Gastroesophageal sphincter (tissue), 4 donors: ENCODE measurements around the gene FAM83G. TPM values are rescaled to one million over a fixed set of nuclear protein-coding genes. Genes with fewer than 3 reads are reported as not detected.
"Not testable (repeated sequence)": the region's sequence is repeated elsewhere in the genome, so short reads cannot be mapped to it uniquely, and the experiment has no call there.

Source experiments
- ATAC-seq: fragments of 150-250 bp; one replicate; pipeline ENCODE4 v1.9.1; 2016; ENCODE audit warnings: mild to moderate bottlenecking, moderate library complexity
- H3K27ac ChIP-seq, 4 donors: fragments of 200-600 bp; sonication (generic) in 3 of 4; 1 replicate in 3 of 4; 2 replicates in 1 of 4; pipeline ENCODE4 v1.5.1; 2016 to 2019
- H3K27me3 ChIP-seq: fragments of 200-600 bp; sonication (generic); one replicate; pipeline ENCODE4 v1.5.1; 2019
- H3K36me3 ChIP-seq, 2 donors: fragments of 200-600 bp; sonication (generic); one replicate each; pipeline ENCODE4 v1.5.1; 2019; ENCODE audit warnings: control low read depth in 1 of 2
- H3K4me1 ChIP-seq, 3 donors: fragments of 200-600 bp; sonication (generic); 1 replicate in 2 of 3; 2 replicates in 1 of 3; pipeline ENCODE4 v1.5.1; 2016 to 2019; ENCODE audit warnings: control low read depth in 2 of 3
- H3K4me3 ChIP-seq, 2 donors: fragments of 200-600 bp; sonication (generic); one replicate each; pipeline ENCODE4 v1.5.1; 2019; ENCODE audit warnings: mild to moderate bottlenecking in 1 of 2, moderate library complexity in 1 of 2
- H3K9me3 ChIP-seq, 3 donors: fragments of 200-600 bp; sonication (generic); one replicate each; pipeline ENCODE4 v1.5.1; 2017 to 2019; ENCODE audit warnings: control low read depth in 2 of 3
- CTCF ChIP-seq, 4 experiments: fragments of 200-600 bp in 2 of 4; fragments of 450-650 bp in 2 of 4; sonication (generic) in 1 of 4; IDR thresholded peaks; one replicate each; pipeline ENCODE4 v1.5.1; 2017 to 2019; ENCODE audit warnings: antibody characterized with exemption in 4 of 4, mild to moderate bottlenecking in 2 of 4, moderate library complexity in 2 of 4
- EP300 ChIP-seq: sonication (generic); formaldehyde crosslinking; IDR thresholded peaks from one replicate; pipeline ENCODE4 v1.6.1; 2017; ENCODE audit warnings: antibody characterized with exemption, mild to moderate bottlenecking
- POLR2A ChIP-seq, 2 donors: fragments of 450-650 bp; IDR thresholded peaks; one replicate each; pipeline ENCODE4 v1.6.1; 2017; ENCODE audit warnings: antibody characterized with exemption in 2 of 2, mild to moderate bottlenecking in 2 of 2, moderate library complexity in 1 of 2
- POLR2AphosphoS5 ChIP-seq: sonication (generic); formaldehyde crosslinking; IDR thresholded peaks from one replicate; pipeline ENCODE4 v1.6.1; 2017; ENCODE audit warnings: antibody characterized with exemption
- WGBS, 2 donors: methylation state at CpG; one replicate each; pipeline ENCODE4 v1.1.5; 2018; ENCODE audit warnings: low coverage in 1 of 2; 5-methylcytosine and 5-hydroxymethylcytosine counted together
- total RNA-seq, 4 donors: library from RNA; depleted of rRNA; stranded (reverse); fragments of >200 nt; gene quantifications; one replicate each; pipeline ENCODE4 v1.1.0, GENCODE V29; 2016

Gene FAM83G
- total RNA-seq, 4 donors from 2014 or later = 6.7 to 17.9 (median 11.7) TPM

DNA sequence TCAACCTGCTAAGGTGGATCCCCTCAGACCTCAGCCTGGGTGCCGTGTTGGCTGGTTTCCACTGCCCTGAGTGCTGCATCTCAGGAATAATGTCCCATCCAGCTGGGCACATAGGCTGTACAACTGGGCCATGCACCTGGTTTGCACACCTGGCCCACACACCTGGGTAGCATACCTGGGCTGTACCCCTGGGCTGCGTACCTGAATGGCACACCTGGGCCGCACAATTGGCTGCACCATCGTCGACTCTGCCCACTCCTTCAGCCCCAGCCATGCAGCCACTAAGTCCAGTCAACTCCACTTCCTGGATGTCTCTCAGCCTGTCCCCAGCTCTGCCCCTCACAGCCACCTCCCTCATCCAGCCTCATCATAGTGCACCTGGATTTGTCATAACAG is 44.7 kb downstream of the FAM83G start:
- H3K27ac ChIP-seq = no peak overlapping the region
- no peak for ATAC-seq
- no peaks in the 10 kb centered on the region for H3K9me3 ChIP-seq
- H3K4me1 ChIP-seq = peaks cover 0 to 17% (median 5%) of the 10 kb centered on the region in 3 donors
- TF ChIP-seq POLR2A (IDR thresholded peaks at IDR 0.05) (no peak), EP300 (no peak), POLR2AphosphoS5 (no peak), CTCF (IDR thresholded peaks at IDR 0.05) (no peak)
- no CpG with 5 or more reads among the region's 5 CpGs for WGBS, 2 donors
- no peaks in the 10 kb centered on the region for H3K27me3 ChIP-seq
- no peak overlapping the region for H3K4me3 ChIP-seq
- H3K36me3 ChIP-seq = no peaks in the 10 kb centered on the region

- no peak for ATAC-seq
- Histone ChIP-seq H3K4me3 (no peak overlapping the region), H3K4me1 (peaks cover 0 to 17% (median 5%) of the 10 kb centered on the region in 3 donors), H3K27ac (no peak overlapping the region), H3K9me3 (no peaks in the 10 kb centered on the region), H3K27me3 (no peaks in the 10 kb centered on the region), H3K36me3 (no peaks in the 10 kb centered on the region)
- no peak for TF ChIP-seq POLR2AphosphoS5
- no peak for TF ChIP-seq POLR2A (IDR thresholded peaks at IDR 0.05)
- TF ChIP-seq CTCF (IDR thresholded peaks at IDR 0.05) = no peak
- TF ChIP-seq EP300 = no peak
- WGBS, 2 donors = no CpG with 5 or more reads among the region's 22 CpGs
Observed at GRCh38 chr17:18959071-18959844, 45.3 kb downstream of the FAM83G start.

- H3K4me3 ChIP-seq = no peak overlapping the region
- TF ChIP-seq POLR2A (IDR thresholded peaks at IDR 0.05) (no peak), POLR2AphosphoS5 (no peak), EP300 (no peak), CTCF (IDR thresholded peaks at IDR 0.05) (no peak)
- H3K36me3 ChIP-seq = no peaks in the 10 kb centered on the region
- no peak overlapping the region for H3K27ac ChIP-seq
- no peak for ATAC-seq
- 80 to 100% methylated on average over 1 to 3 of the region's 11 CpGs for WGBS, 2 donors
- H3K27me3 ChIP-seq = no peaks in the 10 kb centered on the region
- H3K4me1 ChIP-seq = peaks cover 0 to 17% (median 5%) of the 10 kb centered on the region in 3 donors
- H3K9me3 ChIP-seq = no peaks in the 10 kb centered on the region
Observed at GRCh38 chr17:18958611-18959010, 46.0 kb downstream of the FAM83G start.

DNA sequence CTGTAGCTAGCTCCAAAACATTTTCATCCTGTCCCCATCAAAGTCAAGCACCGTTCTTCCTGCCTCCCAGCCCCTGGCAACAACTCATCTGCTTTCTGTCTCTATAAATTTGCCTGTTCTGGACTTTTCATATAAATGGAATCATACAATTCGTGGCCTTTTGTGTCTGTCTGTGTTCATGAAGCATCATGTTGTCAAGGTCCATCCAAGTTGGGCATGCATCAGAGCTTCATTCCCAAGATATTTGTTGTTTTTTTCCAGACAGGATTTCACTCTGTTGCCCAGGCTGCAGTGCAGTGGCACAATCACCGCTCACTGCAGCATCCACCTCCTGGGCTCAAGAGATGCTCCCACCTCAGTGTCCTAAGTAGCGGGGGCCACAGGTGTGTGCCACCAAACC is 46.7 kb downstream of the FAM83G start:
- no peaks in the 10 kb centered on the region for H3K9me3 ChIP-seq
- ATAC-seq = no peak
- H3K27me3 ChIP-seq = no peaks in the 10 kb centered on the region
- 72 to 88% methylated on average over 3 to 4 of the region's 4 CpGs for WGBS, 2 donors
- TF ChIP-seq CTCF (IDR thresholded peaks at IDR 0.05) (no peak), EP300 (no peak), POLR2AphosphoS5 (no peak), POLR2A (IDR thresholded peaks at IDR 0.05) (no peak)
- no peak overlapping the region for H3K27ac ChIP-seq
- no peaks in the 10 kb centered on the region for H3K36me3 ChIP-seq
- H3K4me1 ChIP-seq = peaks cover 0 to 17% (median 5%) of the 10 kb centered on the region in 3 donors
- H3K4me3 ChIP-seq = no peak overlapping the region

DNA sequence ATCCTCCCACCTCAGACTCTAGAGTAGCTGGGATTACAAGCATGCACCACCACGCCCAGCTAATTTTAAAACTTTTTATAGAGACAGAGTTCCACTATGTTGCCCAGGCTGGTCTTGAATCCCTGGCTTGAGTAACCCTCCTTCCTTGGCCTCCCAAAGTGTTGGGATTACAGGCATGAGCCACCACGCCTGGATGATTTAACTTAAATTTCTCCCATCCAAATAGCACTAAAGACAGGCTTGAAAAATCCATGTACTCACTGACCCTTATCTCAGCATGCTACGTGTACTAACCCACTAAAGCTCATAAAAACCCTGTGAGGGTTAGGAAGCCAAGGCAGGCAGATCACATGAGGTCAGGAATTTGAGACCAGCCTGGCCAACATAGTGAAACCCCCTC is 48.0 kb downstream of the FAM83G start:
- no peaks in the 10 kb centered on the region for H3K9me3 ChIP-seq
- no peak overlapping the region for H3K4me3 ChIP-seq
- peaks cover 0 to 11% (median 5%) of the 10 kb centered on the region in 3 donors for H3K4me1 ChIP-seq
- ATAC-seq = no peak
- no peaks in the 10 kb centered on the region for H3K27me3 ChIP-seq
- TF ChIP-seq CTCF (IDR thresholded peaks at IDR 0.05) (no peak), POLR2A (IDR thresholded peaks at IDR 0.05) (no peak), EP300 (no peak), POLR2AphosphoS5 (no peak)
- WGBS, 2 donors = 96 to 100% methylated on average over 2 to 3 of the region's 3 CpGs
- no peak overlapping the region for H3K27ac ChIP-seq
- H3K36me3 ChIP-seq = no peaks in the 10 kb centered on the region

DNA sequence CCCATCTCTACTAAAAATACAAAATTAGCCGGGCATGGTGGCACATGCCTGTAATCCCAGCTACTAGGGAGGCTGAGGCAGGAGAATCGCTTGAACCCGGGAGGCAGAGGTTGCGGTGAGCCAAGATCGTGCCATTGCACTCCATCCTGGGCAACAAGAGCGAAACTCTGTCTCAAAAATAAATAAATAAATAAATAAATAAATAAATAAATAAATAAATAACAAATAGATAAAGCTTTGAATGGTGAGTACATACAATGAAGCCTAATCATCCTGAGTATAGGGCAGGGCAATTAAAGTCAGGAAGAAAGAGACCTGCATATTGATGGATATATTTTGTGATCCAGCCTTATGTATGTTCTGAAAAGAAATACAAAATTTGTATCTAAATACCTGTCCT is 48.5 kb downstream of the FAM83G start:
- not testable (repeated sequence) for H3K27ac ChIP-seq, H3K27me3 ChIP-seq, ATAC-seq, H3K4me1 ChIP-seq, H3K9me3 ChIP-seq, H3K4me3 ChIP-seq, H3K36me3 ChIP-seq
- 98 to 100% methylated on average over 2 to 6 of the region's 6 CpGs for WGBS, 2 donors
